Mammary epithelial cell (primary cell): Measurements from ENCODE around the gene VWCE.

Source experiments
- EZH2 ChIP-seq: IDR thresholded peaks from 2 replicates; pipeline ENCODE4 v1.6.1; 2012; ENCODE audit warnings: low read length, inconsistent platforms, borderline replicate concordance
- TF ChIP-seq, protein P1 (sequence below), 2 donors: IDR thresholded peaks in 1 of 2; conservative IDR thresholded peaks in 1 of 2; 2 replicates each; pipeline ENCODE4 v1.5.1; 2011 to 2012; ENCODE audit warnings: inconsistent platforms in 2 of 2, low read length in 2 of 2, mild to moderate bottlenecking in 2 of 2, control low read depth in 1 of 2, low read depth in 1 of 2; ENCODE audit not compliant: insufficient read depth in 1 of 2; ENCODE audit errors: extremely low read depth in 1 of 2

DNA sequence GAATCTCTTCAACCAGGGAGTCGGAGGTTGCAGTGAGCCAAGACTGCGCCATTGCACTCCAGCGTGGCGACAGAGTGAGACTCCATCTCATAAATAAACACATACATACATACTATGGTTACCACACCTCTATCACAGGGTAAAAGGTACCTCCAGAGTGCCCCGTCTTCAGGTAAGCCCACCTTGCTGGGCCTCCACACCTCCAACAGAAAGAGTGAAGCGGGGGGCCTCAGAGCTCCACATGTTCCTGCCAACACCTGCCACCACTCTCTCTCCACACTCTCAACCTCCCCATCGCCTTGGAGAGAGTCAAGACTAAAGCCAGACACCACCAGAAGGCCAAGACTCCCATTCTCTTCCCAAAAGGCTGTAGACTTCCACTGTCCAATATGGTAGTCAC lies 10.3 kb upstream of the VWCE start:
- TF ChIP-seq, protein P1, sequence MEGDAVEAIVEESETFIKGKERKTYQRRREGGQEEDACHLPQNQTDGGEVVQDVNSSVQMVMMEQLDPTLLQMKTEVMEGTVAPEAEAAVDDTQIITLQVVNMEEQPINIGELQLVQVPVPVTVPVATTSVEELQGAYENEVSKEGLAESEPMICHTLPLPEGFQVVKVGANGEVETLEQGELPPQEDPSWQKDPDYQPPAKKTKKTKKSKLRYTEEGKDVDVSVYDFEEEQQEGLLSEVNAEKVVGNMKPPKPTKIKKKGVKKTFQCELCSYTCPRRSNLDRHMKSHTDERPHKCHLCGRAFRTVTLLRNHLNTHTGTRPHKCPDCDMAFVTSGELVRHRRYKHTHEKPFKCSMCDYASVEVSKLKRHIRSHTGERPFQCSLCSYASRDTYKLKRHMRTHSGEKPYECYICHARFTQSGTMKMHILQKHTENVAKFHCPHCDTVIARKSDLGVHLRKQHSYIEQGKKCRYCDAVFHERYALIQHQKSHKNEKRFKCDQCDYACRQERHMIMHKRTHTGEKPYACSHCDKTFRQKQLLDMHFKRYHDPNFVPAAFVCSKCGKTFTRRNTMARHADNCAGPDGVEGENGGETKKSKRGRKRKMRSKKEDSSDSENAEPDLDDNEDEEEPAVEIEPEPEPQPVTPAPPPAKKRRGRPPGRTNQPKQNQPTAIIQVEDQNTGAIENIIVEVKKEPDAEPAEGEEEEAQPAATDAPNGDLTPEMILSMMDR (conservative IDR thresholded peaks at IDR 0.05 in 1 of 2, IDR thresholded peaks at IDR 0.05 in 1 of 2; ENCODE audit: extremely low read depth in 1 of 2, insufficient read depth in 1 of 2, low read depth in 1 of 2, low read length in 2 of 2), result no peak
- no peak for TF ChIP-seq EZH2
